22Rv1 (cell line): ENCODE results near the gene DDHD1.

Experiments used
- H3K27ac ChIP-seq: fragments of 450-650 bp; 2 replicates; pipeline ENCODE4 v1.5.1; 2017
- CTCF ChIP-seq: fragments of 450-650 bp; IDR thresholded peaks from 2 replicates; pipeline ENCODE4 v1.5.1; 2017; ENCODE audit warnings: mild to moderate bottlenecking
- ZFX ChIP-seq: fragments of 450-650 bp; IDR thresholded peaks from 2 replicates; pipeline ENCODE4 v1.6.1; 2017; ENCODE audit warnings: antibody characterized with exemption, borderline replicate concordance

The DDHD1 gene

GRCh38 chr14:53113989-53114388 lies 39.1 kb downstream of the DDHD1 start:
- TF ChIP-seq ZFX (no peak), CTCF (no peak)
- no peak overlapping the region for H3K27ac ChIP-seq

GRCh38 chr14:53110096-53110495 lies 43.0 kb downstream of the DDHD1 start:
- TF ChIP-seq ZFX (no peak), CTCF (no peak)
- H3K27ac ChIP-seq, result no peak overlapping the region

GRCh38 chr14:53109105-53110041 lies 43.8 kb downstream of the DDHD1 start:
- no peak overlapping the region for H3K27ac ChIP-seq
- no peak for TF ChIP-seq CTCF
- TF ChIP-seq ZFX, result no peak

- no peak overlapping the region for H3K27ac ChIP-seq
- TF ChIP-seq ZFX (no peak), CTCF (no peak)
These were observed 44.6 kb downstream of the DDHD1 start for GRCh38 chr14:53108292-53109104.

GRCh38 chr14:53106768-53107167 lies 46.4 kb downstream of the DDHD1 start:
- TF ChIP-seq CTCF, result no peak
- TF ChIP-seq ZFX, result no peak
- no peak overlapping the region for H3K27ac ChIP-seq

- TF ChIP-seq ZFX, result no peak
- TF ChIP-seq CTCF, result no peak
- H3K27ac ChIP-seq, result no peak overlapping the region
These were observed 49.3 kb downstream of the DDHD1 start for GRCh38 chr14:53103636-53104340.

- no peak overlapping the region for H3K27ac ChIP-seq
- no peak for TF ChIP-seq CTCF
- no peak for TF ChIP-seq ZFX
These were observed 59.9 kb downstream of the DDHD1 start for GRCh38 chr14:53093206-53093605.
